ENCODE data around the gene AS3MT. TPM values are rescaled to one million over a fixed set of nuclear protein-coding genes. Genes with fewer than 3 reads are reported as not detected.

Gene AS3MT
- total RNA-seq, 1 donor from 2014 or later, result 2.5 TPM

GRCh38 chr10:102946992-102947391, 77.7 kb downstream of the AS3MT start:
- no peak for TF ChIP-seq CTCF (IDR thresholded peaks at IDR 0.05)
- intact Hi-C loops (cut with DNase I), result no loop called here

DNA sequence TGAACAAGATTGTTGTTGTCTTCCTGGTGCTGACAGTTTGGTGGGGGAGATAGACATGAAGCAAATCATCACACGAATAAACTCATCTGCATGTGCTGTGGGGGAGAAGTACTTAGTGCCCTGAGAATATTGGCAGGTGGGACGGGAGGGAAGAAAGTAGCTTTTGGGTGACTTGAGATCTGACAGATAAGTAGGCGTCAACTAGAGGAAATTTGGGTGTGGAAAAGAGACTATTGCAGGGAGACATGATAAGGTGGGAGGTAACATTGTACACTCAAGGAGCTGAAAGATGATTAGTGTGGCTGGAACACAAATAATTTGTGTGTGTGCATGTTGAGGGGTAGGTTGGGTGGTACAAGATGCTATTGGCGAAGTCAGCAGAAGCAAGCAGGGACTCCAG, 78.9 kb downstream of the AS3MT start:
- DNase-seq (no peak), ATAC-seq (no peak)
- no peak overlapping the region for H3K4me3 ChIP-seq
- H3K36me3 ChIP-seq, result no peaks in the 10 kb centered on the region
- intact Hi-C loops (cut with DNase I), result no loop called here
- H3K4me1 ChIP-seq, result no peaks in the 10 kb centered on the region
- TF ChIP-seq CTCF (IDR thresholded peaks at IDR 0.05), result no peak
- H3K9me3 ChIP-seq, result no peaks in the 10 kb centered on the region
- H3K27me3 ChIP-seq, result no peaks in the 10 kb centered on the region
- H3K27ac ChIP-seq, result no peak overlapping the region

More at GRCh38 chr10:102946992-102947391, 77.7 kb downstream of the AS3MT start:
- H3K27me3 ChIP-seq, result no peaks in the 10 kb centered on the region
- DNase-seq (no peak), ATAC-seq (no peak)
- no peaks in the 10 kb centered on the region for H3K4me1 ChIP-seq
- H3K27ac ChIP-seq, result no peak overlapping the region
- no peaks in the 10 kb centered on the region for H3K36me3 ChIP-seq
- H3K9me3 ChIP-seq, result no peaks in the 10 kb centered on the region
- no peak overlapping the region for H3K4me3 ChIP-seq

- no peak for DNase-seq
- ATAC-seq, result no peak
- no peaks in the 10 kb centered on the region for H3K9me3 ChIP-seq
- no peaks in the 10 kb centered on the region for H3K4me1 ChIP-seq
- no peaks in the 10 kb centered on the region for H3K36me3 ChIP-seq
- intact Hi-C loops (cut with DNase I), result no loop called here
- no peak overlapping the region for H3K27ac ChIP-seq
- H3K4me3 ChIP-seq, result no peak overlapping the region
- H3K27me3 ChIP-seq, result no peaks in the 10 kb centered on the region
- TF ChIP-seq CTCF (IDR thresholded peaks at IDR 0.05), result no peak
Measured at GRCh38 chr10:102948786-102949185, 79.5 kb downstream of the AS3MT start.

DNA sequence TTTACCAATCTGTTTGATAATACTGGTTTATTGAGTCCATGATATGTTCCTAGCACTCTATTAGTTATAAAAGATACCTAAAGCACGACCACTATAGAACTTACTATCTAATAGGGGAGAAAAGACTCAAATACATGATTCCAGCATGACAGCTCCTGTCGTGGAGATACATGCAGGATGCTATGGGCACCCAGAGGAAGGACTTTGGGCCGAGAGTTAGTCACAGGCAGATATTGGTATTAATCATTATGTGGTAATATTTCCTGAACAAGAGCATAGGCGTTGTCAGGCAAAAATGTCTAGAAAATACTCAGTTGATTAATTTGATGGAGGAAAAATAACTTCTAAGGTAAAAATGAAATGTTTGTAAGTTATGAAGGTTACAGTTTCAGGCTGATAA, 80.6 kb downstream of the AS3MT start:
- ATAC-seq (no peak), DNase-seq (no peak)
- intact Hi-C loops (cut with DNase I), result no loop called here

DNA sequence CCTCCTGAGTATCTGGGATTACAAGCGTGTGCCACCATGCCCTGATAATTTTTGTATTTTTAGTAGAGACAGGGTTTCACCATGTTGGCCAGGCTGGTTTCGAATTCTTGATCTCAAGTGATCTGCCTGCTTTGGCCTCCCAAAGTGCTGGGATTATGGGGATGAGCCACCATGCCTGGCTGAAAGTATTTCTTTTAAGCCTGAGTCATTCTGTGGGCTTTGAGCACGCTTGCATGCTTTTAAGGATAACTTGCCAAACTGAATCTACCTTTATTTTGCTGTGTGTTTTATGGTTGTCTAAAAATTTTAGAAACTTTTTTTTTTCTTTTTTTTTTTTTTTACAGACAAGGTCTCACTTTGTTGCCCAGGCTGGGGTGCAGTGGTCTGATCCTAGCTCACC, 82.0 kb downstream of the AS3MT start:
- intact Hi-C loops (cut with DNase I), result no loop called here
- Histone ChIP-seq H3K27me3 (no peaks in the 10 kb centered on the region), H3K27ac (no peak overlapping the region), H3K9me3 (no peaks in the 10 kb centered on the region), H3K4me1 (no peaks in the 10 kb centered on the region), H3K36me3 (no peaks in the 10 kb centered on the region), H3K4me3 (no peak overlapping the region)
- no peak for DNase-seq
- no peak for TF ChIP-seq CTCF (IDR thresholded peaks at IDR 0.05)
- ATAC-seq, result no peak

More for the DNA sequence above, 80.6 kb downstream of the AS3MT start:
- Histone ChIP-seq H3K4me3 (no peak overlapping the region), H3K9me3 (no peaks in the 10 kb centered on the region), H3K4me1 (no peaks in the 10 kb centered on the region), H3K27ac (no peak overlapping the region), H3K36me3 (no peaks in the 10 kb centered on the region), H3K27me3 (no peaks in the 10 kb centered on the region)
- TF ChIP-seq CTCF (IDR thresholded peaks at IDR 0.05), result no peak

Other genes with a start within 250 kb of the AS3MT start
- 146 TPM for gene TRIM8, start 225.0 kb upstream of the AS3MT start, total RNA-seq
- gene ARL3, start 155.1 kb upstream of the AS3MT start, total RNA-seq, result 7.5 TPM
- 12.0 TPM for gene SFXN2, start 154.8 kb upstream of the AS3MT start, total RNA-seq
- gene WBP1L, start 125.5 kb upstream of the AS3MT start, total RNA-seq, result 49.0 TPM
- 1.9 TPM for gene CYP17A1, start 32.1 kb upstream of the AS3MT start, total RNA-seq
- 22.1 TPM for gene BORCS7, start 15.2 kb upstream of the AS3MT start, total RNA-seq
- 12.9 TPM for gene CNNM2, start 48.8 kb downstream of the AS3MT start, total RNA-seq